Pulmonary artery endothelial cell (primary cell): Measurements from ENCODE around the gene KLF18. TPM values are rescaled to one million over a fixed set of nuclear protein-coding genes. Genes with fewer than 3 reads are reported as not detected.
"Not testable (repeated sequence)": the region's sequence is repeated elsewhere in the genome, so short reads cannot be mapped to it uniquely, and the experiment has no call there.

ENCODE experiments used
- DNase-seq: peaks from one replicate; pipeline ENCODE4 v3.0.0-alpha.2; 2011; ENCODE audit warnings: low read depth, low spot score
- total RNA-seq: library from RNA; depleted of rRNA; stranded (reverse); fragments of >200 nt; gene quantifications from 2 replicates; pipeline ENCODE4 v1.2.3, GENCODE V29; 2014

Gene KLF18
- not detected in 2 replicates for total RNA-seq

DNA sequence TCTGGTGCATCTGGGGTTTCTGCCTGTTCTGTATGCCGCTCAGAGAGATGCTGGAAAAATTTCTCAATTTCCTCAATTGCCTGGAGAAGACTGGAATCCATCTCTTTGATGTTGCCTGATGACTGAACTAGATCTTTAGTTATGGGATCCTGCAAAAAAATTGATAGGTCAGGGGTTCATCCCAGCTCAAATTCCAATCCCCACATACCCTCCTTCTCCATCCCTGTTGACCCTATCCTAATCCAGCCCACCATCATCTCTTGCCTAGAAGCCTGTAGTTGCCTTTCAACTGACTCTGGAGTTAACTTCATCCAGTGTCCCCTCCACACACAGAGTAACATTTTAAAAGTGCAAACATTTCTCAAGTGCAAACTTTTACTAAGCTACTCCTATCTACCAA lies at the start of gene KLF18:
TSS of gene KLF18 (minus strand) at position 101 of the 400 bp plus-strand sequence. CDS start at position 101, 0 bp downstream.
- no peak for DNase-seq

DNA sequence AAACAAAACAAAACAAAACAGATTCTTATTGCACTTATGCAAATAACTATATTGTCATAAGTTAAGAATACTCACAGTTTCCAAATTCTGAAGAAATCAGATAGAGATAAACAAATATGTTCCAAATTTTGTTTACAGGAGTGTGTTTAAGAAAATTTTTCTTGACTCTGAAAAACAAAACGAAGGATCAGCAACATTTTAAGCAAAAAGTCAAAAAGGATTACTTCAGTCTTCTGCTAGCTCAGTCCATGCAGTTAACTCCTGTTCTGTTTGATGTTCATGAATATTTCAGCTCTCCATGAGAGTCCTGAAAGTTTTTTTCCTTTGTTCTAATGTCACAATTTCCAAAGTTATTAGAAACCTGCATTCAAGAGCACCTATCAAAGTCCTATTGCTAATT lies 33.2 kb upstream of the KLF18 start:
- no peak for DNase-seq

DNA sequence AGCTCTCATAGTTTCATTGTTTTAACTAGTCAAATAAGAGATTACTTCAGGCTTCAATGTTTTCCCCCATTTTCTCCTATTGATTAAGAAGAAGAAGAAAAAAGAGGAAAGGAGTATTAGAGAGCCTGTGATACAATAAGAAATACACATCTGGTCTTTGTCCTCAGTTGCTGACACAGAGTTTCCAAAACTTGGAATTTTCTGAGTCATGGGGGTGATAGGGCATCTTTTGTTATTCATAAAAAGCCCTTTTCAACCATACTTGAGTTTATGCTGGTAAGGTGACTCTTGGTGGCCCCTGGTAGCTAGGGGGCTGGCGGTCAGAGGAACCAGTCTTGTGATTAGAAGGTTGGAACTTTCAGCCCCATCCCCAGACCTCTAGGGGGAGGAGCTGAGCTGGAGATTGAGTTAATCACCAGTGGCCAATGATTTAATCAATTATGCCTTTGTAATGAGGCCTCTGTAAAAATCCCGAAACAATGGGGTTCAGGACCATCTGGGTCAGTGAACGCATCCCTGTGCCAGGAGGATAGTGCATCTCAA lies 28.9 kb upstream of the KLF18 start:
- DNase-seq, result no peak

DNA sequence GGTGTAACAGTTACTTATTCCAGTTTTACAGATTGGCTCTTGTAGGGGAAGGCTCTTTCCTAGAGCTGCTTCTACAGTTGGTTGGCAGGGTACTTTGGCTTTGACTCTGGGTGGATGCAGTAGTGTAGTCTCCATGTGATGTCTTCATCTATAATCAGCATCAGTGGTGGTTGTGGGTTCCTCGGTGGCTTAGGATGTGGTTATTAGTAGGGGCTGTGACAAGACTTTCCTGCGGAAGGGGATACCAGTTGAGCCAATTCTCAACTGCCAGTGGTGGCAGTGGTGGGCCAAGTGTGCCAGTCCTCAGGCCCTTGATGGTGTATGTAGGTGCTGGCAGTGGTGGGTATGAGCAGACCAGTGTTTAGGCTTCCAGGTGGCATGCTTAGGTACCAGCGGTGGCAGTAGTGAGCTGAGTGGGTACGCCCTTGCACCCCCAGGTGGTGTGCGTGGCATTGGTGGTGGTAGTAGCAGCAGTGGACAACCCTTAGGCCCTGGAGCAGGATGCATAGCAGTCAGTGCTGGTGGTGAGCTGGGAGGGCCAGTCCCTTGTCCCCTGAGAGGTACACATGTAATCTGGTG lies 27.2 kb upstream of the KLF18 start:
- no peak for DNase-seq

DNA sequence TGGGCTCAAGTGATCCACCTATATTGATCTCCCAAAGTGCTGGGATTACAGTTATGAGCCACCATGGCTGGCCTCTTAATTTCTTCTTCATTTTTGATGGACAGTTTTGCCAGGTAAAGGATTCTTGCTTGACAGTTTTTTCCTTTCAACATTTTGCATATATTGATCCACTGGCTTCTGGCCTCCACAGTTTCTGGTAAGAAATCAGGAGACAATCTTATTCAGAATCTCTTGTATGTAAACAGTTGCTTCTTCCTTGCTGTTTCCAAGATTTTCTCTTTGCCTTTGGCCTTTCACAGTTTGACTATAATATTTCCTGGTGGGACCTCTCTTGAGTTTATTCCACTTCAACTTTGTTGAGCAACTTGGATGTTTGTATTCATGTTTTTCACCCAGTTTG lies 20.1 kb upstream of the KLF18 start:
- DNase-seq, result no peak

DNA sequence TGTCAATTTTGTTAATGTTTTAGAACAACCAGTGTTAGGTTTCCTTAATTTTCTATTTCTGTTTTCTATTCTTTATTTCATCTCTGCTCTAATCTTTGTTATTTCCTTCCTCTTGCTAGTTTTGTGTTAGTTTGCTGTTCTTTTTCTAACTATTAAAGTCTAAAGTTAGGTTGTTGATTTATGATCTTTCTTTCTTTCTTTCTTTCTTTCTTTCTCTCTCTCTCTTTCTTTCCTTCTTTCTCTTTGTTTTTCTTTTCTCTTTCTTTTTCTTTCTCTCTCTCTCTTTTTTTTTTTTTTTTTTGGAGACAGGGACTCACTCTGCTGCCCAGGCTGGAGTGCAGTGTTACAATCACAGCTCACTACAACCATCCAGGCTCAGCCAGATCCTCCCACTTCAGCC lies 17.4 kb upstream of the KLF18 start:
- DNase-seq, result no peak

DNA sequence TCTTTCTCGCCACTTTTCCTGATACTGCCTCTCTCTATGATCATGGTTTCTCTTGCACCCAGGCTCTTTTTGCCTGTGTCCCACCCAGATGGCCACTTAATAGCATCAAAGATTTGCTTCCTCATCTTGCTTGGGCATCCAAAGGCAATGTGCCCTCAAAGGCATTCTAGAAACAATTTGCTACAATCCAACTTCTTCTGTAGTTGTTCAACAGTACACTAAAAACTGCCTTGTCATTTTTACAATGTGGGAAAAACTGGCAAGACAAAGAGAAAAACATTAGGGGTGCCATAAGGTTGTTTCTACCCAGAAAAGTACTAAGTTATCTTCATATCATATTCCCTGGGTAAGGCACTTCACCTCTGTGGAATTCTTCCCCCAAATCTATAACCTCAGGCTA lies 16.5 kb upstream of the KLF18 start:
- DNase-seq, result no peak

DNA sequence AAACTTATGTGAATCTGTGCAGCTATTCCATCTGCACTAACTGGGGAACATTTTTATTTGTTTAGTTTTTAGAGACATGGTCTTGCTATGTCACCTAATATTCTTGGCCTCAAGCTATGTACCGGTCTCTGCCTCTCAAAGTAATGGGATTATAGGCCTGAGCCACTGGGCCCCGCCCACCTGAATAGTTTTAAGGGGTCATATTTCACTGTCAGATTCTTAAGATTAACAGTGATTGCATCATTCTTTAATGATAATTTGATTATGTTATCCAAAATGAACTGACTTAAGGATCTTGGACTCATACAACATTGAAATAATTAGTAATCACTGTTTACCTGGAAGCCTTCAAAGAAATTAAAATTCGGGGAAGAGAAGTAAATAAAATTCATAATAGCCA lies 12.6 kb upstream of the KLF18 start:
- DNase-seq, result no peak

DNA sequence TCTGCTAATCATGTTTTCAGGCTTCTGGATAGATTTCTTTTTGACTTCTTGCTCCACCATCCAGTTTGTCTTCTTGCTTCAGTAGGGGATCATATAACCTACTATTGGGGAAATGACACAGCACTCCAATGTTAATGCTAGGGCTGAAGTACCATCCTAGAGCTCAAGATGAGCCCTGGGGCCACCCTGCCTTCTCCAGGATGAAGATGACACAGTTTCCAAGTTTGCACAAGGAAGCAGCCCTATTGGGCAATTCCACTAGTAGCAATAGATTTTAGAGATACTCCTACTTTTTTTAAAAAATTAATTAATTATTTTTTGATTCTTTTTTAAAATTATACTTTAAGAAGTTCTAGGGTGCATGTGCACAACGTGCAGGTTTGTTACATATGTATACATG lies 11.3 kb upstream of the KLF18 start:
- DNase-seq, result no peak

DNA sequence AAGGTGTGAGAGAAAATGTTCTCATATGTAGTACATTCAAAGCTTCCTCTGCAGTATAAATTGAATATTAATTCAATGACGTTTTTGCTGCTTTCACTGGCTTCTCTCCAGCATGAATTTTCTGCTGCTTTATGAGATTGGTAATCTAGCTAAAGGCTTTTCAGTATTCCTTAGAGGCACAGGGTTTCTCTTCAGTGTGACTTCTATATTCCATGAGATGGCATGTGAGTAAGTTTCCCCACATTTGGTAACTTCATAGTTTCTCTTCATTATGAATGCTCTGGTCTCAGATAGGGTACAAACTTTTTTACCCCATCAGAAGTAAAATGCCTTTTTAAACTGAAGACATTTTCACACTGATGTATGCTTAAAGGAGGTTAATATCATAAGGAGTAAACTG lies 10.4 kb upstream of the KLF18 start:
- no peak for DNase-seq

DNA sequence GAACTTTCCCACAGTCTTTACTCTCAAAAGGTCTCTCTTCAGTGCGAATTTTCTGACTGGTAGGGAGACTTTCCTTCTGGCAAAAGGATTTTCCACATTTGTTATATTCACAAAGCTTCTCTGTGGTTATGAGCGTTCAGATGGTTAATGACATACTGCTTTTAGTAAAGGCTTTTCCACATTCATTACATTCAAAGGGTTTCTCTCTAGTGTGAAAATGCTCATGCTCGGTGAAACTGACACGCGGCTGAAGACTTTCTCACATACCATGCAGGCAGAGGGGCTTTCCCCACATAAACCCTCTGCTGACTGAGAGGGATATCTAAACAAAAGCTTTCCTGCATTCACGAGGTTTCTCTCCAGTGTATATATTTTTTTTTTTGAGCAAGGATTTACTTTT lies 9.9 kb upstream of the KLF18 start:
- no peak for DNase-seq

DNA sequence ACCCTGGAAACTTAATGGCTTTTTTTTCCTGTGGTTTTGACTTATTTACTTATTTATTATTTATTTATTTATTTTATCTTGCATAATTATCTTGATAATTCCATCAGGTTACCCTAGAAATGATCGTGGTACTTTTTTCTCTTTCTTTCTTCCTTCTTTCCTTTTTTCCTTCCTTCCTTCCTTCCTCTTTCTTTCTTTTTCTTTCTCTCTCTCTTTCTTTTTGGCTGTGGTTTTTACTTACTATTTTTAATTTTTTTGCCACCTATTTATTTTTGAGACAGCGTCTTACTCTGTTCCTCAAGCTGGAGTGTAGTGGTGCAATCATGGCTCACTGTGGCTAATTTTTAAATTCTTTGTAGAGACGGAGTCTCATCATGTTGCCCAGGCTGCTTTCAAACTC lies 6.2 kb upstream of the KLF18 start:
- no peak for DNase-seq

DNA sequence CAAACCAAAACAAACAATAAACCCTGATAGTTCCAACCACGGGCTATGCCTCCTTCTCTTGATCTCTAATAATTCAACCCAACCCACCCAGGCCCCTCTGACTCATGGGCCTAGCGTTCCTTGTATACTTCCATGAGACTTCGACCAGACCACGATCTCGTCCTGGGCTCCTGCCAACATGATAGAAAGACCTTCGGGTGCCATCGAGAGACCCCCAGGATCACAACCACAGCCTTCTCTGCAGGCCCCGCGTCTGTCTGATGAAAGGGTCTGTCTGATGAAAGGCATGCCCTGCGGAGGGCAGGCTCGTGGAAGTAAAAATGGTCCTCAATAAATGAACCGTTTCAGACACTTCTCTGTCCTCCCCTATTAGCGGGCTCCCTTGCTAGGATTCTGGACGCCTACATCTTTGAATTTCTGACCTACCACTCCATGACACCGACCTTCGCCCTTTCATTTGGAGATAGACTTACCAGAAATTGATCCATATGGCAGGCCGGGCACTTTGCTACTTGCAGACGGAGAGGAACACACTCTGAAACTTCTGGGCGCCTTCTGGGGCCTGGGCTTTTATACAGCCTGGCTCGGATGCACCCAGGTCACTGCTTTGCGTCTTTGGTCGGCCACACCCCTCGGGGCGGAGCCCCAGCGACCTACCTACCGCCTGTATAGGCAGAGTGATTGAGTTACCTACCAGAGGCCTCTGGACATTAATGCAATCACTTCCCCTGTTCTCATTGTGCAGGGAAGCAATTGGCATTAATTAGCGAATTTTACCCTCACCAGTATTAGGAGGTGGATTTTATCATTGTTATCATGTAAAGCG lies 5.3 kb upstream of the KLF18 start:
- DNase-seq, result no peak

DNA sequence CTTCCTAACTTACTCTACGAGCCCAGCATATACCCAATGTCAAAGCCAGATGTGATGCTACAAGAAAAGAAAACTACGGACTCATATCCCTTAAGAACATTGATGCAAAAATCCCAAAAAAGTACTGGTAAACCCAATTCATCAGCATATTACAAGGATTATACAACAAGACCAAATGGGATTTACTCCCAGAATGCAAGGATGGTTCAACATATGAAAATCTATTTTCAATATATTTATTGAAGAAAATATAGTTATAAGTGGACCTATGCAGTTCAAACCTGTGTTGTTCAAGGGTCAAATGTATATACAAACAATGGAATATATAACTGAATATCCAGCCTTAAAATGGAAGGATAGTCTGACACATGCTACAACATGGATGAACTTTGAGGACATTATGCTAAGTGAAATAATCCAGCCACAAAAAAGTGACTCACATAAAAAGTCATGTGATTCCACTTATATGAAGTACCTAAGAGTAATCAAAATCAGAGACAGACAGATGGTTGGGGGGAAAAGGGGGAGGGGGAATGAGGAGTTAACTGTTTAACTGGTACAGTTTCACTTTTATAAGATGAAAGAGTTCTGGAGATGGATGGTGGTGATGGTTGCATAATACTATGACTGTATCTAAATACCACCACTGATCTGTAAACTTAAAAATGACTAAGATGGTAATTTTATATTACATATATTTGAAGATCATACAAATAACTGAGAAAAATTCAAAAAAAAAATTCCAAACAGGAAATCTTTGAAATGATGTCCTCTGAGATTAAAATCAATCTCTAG lies 3.7 kb upstream of the KLF18 start:
- DNase-seq, result no peak

DNA sequence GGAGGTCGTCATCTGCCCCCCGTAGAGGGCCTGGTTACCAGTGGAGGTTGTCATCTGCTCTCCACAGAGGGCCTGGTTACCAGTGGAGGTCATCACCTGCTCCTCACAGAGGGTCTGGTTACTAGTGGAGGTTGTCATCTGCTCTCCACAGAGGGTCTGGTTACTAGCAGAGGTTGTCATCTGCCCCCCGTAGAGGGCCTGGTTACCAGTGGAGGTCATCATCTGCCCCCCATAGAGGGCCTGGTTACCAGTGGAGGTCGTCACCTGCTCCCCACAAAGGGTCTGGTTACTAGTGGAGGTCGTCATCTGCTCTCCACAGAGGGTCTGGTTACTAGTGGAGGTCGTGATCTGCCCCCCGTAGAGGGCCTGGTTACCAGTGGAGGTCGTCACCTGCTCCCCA lies 1.9 kb downstream of the KLF18 start:
- not testable (repeated sequence) for DNase-seq

DNA sequence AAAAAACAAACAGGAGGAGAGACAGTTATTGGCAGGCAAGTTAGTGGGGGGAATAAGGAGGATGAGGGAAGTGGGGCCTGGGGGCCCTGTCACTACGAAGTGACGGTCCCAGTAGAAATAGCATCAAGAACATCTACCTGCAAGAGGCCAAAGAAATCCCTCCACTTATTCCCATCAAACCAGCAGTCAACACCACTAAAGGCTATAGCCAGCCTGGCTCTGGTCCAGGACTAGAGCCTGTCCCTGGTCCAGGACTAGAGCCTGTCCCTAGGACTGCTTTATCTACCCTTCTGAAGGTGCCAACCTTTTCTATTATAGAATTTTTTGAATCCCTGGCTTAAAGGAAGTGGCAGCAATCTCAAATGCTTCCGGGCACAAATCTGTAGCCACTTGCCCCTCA lies 3.2 kb downstream of the KLF18 start:
- no peak for DNase-seq

DNA sequence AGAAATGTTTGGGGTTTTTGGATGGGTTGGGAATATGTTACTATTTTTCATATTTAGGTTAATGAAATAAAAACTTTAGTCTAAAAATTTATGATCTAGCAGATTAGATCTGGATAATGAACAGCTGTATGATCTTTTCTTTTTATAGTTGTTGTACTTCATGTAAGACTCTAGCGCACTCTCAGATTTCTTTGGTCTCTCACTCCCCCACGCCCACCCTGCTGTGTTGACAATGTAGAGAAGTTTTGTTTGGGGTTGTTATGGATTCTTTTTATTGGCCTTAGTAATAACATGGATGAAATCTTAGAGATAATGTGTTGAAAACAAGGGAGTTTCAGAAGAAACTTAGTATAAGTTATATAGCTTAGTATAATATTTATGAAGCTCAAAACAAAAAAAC lies 5.5 kb downstream of the KLF18 start:
- DNase-seq, result no peak

DNA sequence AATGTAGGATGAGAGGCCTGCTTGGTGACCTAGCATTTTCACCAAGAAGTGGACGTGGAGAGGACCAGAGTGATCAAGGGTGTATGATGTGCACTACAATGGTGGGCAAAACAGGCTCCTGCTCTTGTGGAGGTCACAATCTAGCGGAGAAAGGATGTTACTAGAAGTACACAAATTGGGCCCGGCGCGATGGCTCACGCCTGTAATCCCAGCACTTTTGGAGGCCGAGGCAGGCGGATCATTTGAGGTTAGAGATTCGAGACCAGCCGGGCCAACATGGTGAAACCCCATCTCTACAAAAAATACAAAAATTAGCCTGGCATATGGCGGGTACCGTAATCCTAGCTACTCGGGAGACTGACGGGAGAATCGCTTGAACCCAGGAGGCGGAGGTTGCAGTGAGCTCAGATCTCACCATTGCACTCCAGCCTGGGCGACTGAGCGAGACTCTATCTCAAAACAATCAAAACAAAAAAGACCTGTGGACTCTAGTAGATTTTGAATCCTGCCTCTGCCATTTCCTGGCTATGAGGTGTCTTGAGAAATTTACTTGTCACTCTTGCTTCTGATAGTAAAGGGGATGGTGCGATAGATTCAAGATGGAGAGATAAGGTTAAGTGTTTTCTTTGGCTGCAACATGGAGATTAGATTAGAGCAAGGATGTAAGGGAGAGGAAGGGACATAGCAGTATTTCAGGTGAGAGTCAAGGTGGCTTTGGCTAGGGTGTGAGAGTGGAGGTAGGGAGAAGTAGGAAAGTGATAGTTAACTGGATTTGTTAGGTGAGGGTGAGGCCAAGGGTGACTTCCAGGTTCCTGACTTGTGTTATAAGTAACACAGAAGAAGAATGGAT lies 7.1 kb downstream of the KLF18 start:
- no peak for DNase-seq

DNA sequence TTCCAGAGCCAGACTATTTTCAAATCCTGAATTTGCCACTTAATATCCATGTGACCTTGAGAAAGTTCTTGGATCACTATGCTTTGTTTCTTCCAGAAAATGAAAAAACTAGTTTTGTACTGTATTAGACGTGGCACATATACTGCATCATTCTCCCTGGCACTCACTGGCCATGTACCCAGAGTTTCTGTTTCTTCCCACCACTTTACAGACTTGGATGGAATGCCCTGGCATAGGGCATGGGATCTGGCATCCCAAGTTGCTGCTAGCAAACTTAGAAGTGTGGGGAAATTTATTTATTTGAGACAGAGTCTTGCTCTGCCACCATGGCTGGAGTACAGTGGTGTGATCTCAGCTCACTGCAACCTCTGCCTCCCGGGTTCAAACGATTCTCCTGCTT lies 10.0 kb downstream of the KLF18 start:
- DNase-seq, result no peak

DNA sequence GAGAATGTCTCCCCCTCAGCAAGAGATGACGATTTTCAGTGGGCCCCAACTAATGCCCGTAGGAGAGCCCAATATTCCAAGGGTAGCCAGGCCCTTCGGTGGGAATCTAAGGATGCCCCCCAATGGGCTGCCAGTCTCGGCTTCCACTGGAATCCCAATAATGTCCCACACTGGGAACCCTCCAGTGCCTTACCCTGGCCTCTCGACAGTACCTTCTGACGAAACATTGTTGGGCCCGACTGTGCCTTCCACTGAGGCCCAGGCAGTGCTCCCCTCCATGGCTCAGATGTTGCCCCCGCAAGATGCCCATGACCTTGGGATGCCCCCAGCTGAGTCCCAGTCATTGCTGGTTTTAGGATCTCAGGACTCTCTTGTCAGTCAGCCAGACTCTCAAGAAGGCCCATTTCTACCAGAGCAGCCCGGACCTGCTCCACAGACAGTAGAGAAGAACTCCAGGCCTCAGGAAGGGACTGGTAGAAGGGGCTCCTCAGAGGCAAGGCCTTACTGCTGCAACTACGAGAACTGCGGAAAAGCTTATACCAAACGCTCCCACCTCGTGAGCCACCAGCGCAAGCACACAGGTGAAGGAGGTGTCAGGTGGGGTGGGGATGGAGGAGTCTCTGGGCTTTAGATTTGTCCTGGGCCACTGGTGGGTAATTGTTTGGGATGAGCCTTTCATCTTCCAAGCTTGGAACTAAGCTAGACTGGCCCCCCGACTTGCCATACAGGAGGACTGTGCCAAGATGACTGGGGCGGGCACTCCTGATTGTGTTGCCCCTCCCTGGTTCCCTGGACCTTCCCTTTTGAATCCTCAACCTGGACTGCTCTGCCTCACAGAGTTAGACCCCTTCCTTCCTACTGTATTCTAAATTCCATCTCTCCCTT lies 11.6 kb downstream of the KLF18 start:
- DNase-seq, result no peak
